Measurements from ENCODE around the gene ARID1A.

DNA sequence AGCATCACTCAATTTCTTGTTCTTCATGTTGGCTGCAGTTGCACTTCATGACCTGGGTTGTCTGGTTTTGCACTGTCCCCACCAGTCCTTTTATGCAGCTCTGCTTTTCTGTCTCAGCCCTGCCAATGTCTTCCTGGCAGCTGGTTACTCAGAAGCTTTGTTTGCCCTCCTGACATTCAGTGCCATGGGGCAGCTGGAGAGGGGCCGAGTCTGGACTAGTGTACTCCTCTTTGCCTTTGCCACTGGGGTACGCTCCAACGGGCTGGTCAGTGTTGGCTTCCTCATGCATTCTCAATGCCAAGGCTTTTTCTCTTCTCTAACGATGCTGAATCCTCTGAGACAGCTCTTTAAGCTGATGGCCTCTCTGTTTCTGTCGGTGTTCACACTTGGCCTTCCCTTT, 98.6 kb downstream of the ARID1A start:
- TF ChIP-seq POLR2A (IDR thresholded peaks at IDR 0.05), result no peak
- TF ChIP-seq, protein P1, sequence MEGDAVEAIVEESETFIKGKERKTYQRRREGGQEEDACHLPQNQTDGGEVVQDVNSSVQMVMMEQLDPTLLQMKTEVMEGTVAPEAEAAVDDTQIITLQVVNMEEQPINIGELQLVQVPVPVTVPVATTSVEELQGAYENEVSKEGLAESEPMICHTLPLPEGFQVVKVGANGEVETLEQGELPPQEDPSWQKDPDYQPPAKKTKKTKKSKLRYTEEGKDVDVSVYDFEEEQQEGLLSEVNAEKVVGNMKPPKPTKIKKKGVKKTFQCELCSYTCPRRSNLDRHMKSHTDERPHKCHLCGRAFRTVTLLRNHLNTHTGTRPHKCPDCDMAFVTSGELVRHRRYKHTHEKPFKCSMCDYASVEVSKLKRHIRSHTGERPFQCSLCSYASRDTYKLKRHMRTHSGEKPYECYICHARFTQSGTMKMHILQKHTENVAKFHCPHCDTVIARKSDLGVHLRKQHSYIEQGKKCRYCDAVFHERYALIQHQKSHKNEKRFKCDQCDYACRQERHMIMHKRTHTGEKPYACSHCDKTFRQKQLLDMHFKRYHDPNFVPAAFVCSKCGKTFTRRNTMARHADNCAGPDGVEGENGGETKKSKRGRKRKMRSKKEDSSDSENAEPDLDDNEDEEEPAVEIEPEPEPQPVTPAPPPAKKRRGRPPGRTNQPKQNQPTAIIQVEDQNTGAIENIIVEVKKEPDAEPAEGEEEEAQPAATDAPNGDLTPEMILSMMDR (IDR thresholded peaks at IDR 0.05), result no peak
